MM.1S (cell line): ENCODE results near the gene G6PC1.

Source experiments
- DNase-seq: peaks from one replicate; pipeline ENCODE4 v3.0.0-alpha.2; 2015
- H2AFZ ChIP-seq: fragments of 300-600 bp; sonication (generic); 2 replicates; pipeline ENCODE4 v1.6.0; 2016; ENCODE audit warnings: antibody characterized with exemption, low read length
- H3F3A ChIP-seq: fragments of 300-600 bp; sonication (generic); 2 replicates; pipeline ENCODE4 v1.6.1; 2016; ENCODE audit warnings: mild to moderate bottlenecking, antibody characterized with exemption, low read length, moderate library complexity, mixed read lengths; ENCODE audit not compliant: insufficient read depth
- H3K27ac ChIP-seq: fragments of 300-600 bp; sonication (generic); 2 replicates; pipeline ENCODE4 v1.5.1; 2016; ENCODE audit warnings: mild to moderate bottlenecking, low read length
- H3K27me3 ChIP-seq: fragments of 300-600 bp; sonication (generic); replicated peaks from 2 replicates; pipeline ENCODE4 v1.6.0; 2016; ENCODE audit warnings: low read length; ENCODE audit not compliant: insufficient read depth
- H3K36me3 ChIP-seq: fragments of 300-600 bp; sonication (generic); replicated peaks from 2 replicates; pipeline ENCODE4 v1.6.1; 2016; ENCODE audit warnings: mild to moderate bottlenecking, low read length, mixed read lengths; ENCODE audit not compliant: insufficient read depth
- H3K4me1 ChIP-seq: fragments of 300-600 bp; sonication (generic); 2 replicates; pipeline ENCODE4 v1.6.1; 2016; ENCODE audit warnings: low read length, mixed read lengths
- H3K4me2 ChIP-seq: fragments of 300-600 bp; sonication (generic); 2 replicates; pipeline ENCODE4 v1.6.0; 2016; ENCODE audit warnings: low read depth, low read length
- H3K4me3 ChIP-seq: fragments of 300-600 bp; sonication (generic); 2 replicates; pipeline ENCODE4 v1.5.1; 2016; ENCODE audit warnings: low read length, mixed read lengths
- H3K79me2 ChIP-seq: fragments of 300-600 bp; sonication (generic); 2 replicates; pipeline ENCODE4 v1.6.1; 2016; ENCODE audit warnings: mixed run types, low read length, mixed read lengths
- H3K9ac ChIP-seq: fragments of 300-600 bp; sonication (generic); 2 replicates; pipeline ENCODE4 v1.6.1; 2016; ENCODE audit warnings: low read length, mixed read lengths
- H3K9me2 ChIP-seq: fragments of 300-600 bp; sonication (generic); replicated peaks from 2 replicates; pipeline ENCODE4 v1.6.1; 2016; ENCODE audit warnings: mild to moderate bottlenecking, low read length, mixed read lengths; ENCODE audit not compliant: insufficient read depth
- H3K9me3 ChIP-seq: fragments of 300-600 bp; sonication (generic); replicated peaks from 2 replicates; pipeline ENCODE4 v1.6.1; 2016; ENCODE audit warnings: mild to moderate bottlenecking, low read length, mixed read lengths; ENCODE audit not compliant: insufficient read depth
- H4K20me1 ChIP-seq: fragments of 300-600 bp; sonication (generic); 2 replicates; pipeline ENCODE4 v1.6.1; 2016; ENCODE audit warnings: mild to moderate bottlenecking, low read length, moderate library complexity, mixed read lengths; ENCODE audit not compliant: insufficient read depth
- EZH2 ChIP-seq: fragments of 300-600 bp; sonication (generic); optimal IDR thresholded peaks from 2 replicates; pipeline ENCODE3; 2017; ENCODE audit warnings: low read depth, mild to moderate bottlenecking, antibody characterized with exemption, low read length, mixed read lengths
- EZH2phosphoT487 ChIP-seq: fragments of 300-600 bp; sonication (generic); IDR thresholded peaks from 2 replicates; pipeline ENCODE4 v1.6.1; 2018; ENCODE audit warnings: antibody characterized with exemption, low read length
- TF ChIP-seq, protein P1 (sequence below): fragments of 300-600 bp; sonication (generic); IDR thresholded peaks from 2 replicates; pipeline ENCODE4 v1.5.1; 2016; ENCODE audit warnings: antibody characterized with exemption, low read length, mixed read lengths

The G6PC1 gene

DNA sequence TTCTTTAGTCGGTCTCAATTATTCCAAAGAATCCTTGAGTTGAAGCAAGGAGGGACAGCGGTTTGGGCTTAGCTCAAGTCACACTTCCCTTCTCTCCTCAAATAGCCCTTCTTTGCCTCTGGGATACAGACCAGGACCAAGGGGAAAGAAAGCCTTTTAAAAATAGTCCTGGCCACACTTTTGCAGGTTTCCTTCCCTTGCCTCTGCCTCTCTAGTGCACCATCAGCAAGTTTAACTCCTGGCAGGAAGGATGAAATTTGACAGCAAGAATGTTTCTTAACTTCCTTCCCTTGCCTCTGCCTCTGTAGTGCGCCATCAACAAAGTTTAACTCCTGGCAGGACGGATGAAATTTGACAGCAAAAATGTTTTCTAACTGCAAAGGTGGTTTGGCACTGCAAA, 7.2 kb upstream of the G6PC1 start:
- no peaks in the 10 kb centered on the region for H3K79me2 ChIP-seq
- no peaks in the 10 kb centered on the region for H4K20me1 ChIP-seq
- H3K27ac ChIP-seq = no peak overlapping the region
- no peak for DNase-seq
- TF ChIP-seq, protein P1, sequence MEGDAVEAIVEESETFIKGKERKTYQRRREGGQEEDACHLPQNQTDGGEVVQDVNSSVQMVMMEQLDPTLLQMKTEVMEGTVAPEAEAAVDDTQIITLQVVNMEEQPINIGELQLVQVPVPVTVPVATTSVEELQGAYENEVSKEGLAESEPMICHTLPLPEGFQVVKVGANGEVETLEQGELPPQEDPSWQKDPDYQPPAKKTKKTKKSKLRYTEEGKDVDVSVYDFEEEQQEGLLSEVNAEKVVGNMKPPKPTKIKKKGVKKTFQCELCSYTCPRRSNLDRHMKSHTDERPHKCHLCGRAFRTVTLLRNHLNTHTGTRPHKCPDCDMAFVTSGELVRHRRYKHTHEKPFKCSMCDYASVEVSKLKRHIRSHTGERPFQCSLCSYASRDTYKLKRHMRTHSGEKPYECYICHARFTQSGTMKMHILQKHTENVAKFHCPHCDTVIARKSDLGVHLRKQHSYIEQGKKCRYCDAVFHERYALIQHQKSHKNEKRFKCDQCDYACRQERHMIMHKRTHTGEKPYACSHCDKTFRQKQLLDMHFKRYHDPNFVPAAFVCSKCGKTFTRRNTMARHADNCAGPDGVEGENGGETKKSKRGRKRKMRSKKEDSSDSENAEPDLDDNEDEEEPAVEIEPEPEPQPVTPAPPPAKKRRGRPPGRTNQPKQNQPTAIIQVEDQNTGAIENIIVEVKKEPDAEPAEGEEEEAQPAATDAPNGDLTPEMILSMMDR = no peak
- no peak for TF ChIP-seq EZH2phosphoT487
- TF ChIP-seq EZH2 = no peak
- H2AFZ ChIP-seq = peak overlapping the region; percentile 15; the same call in 1 of the 2 replicates
- H3K4me3 ChIP-seq = no peak overlapping the region
- H3K4me2 ChIP-seq = 0 out of 2 replicates have a peak overlapping the region, but pooled peaks have one; percentile 1
- H3K9me2 ChIP-seq = no peaks in the 10 kb centered on the region
- H3K27me3 ChIP-seq = no peaks in the 10 kb centered on the region
- H3K9me3 ChIP-seq = no peaks in the 10 kb centered on the region
- no peaks in the 10 kb centered on the region for H3K36me3 ChIP-seq
- no peaks in the 10 kb centered on the region for H3F3A ChIP-seq
- peaks cover 6% of the 10 kb centered on the region; the same call in 1 of the 2 replicates for H3K4me1 ChIP-seq
- no peak overlapping the region for H3K9ac ChIP-seq

DNA sequence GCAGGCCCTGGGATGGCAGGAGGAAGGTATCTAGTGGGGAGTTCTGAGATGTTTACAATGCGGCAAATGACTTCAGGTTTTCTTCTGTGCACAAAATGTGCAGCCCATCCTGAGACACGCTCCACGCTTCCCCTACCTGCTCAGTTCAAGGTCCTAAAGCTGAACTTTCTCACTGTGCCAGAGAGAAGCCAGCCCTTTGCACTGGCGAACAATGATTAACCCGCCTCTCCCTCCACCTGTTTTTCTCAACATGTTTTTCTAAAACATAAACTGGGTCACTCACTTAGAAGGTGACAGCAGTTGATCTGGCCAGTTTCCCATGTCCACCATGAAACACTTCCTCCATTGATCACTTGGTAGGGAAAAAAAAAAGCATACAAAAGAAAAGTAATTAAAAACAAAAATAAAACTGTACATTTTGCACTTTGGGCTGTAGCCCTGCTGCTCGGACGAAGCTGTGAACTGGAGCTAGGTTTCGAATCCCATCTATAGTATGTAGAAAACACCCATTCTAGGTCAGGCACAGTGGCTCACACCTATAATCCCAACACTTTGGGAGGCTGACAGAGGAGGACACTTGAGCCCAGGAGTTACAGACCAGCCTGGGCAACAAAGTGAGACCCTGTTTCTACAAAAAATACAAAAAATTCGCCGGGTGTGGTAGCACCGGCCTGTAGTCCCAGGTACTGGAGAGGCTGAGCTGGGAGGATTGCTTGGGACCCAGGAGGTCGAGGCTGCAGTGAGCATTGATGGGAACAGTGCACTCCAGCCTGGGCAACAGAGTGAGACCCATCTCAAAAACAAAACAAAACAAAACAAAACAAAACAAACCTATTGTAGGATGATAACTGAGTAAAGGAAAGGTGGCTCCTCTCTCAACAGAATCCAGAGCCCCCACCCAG, 6.1 kb upstream of the G6PC1 start:
- H3K9me3 ChIP-seq = no peaks in the 10 kb centered on the region
- H3K27me3 ChIP-seq = no peaks in the 10 kb centered on the region
- TF ChIP-seq EZH2 = no peak
- TF ChIP-seq EZH2phosphoT487 = no peak
- TF ChIP-seq, protein P1 = no peak
- no peak overlapping the region for H3K4me3 ChIP-seq
- H4K20me1 ChIP-seq = no peaks in the 10 kb centered on the region
- H3F3A ChIP-seq = no peaks in the 10 kb centered on the region
- no peaks in the 10 kb centered on the region for H3K36me3 ChIP-seq
- no peak overlapping the region for H2AFZ ChIP-seq
- no peak overlapping the region for H3K4me2 ChIP-seq
- H3K4me1 ChIP-seq = peaks cover 6% of the 10 kb centered on the region; the same call in 1 of the 2 replicates
- no peaks in the 10 kb centered on the region for H3K79me2 ChIP-seq
- H3K27ac ChIP-seq = no peak overlapping the region
- H3K9me2 ChIP-seq = no peaks in the 10 kb centered on the region
- DNase-seq = no peak
- no peak overlapping the region for H3K9ac ChIP-seq

DNA sequence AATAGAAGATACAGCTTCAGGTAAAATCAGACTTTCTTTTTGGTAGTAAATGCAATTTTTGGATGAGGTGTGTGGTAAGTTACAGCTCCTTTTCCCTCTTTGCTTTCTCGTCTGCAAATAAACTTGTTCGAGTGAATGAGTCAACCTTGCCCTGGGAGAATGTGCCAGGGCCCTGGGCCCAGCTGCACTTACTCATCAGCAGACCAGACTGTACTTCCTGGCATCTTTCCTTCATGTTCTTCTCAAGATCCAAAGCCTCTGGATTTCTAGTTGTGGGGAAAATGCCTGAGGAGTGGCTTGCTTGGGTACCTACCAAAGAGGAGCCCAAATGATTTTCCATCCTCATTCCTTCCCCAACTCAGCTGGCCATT, 5.4 kb upstream of the G6PC1 start:
- no peaks in the 10 kb centered on the region for H3K36me3 ChIP-seq
- H3K4me2 ChIP-seq = no peak overlapping the region
- no peak overlapping the region for H3K4me3 ChIP-seq
- no peaks in the 10 kb centered on the region for H4K20me1 ChIP-seq
- no peaks in the 10 kb centered on the region for H3K9me3 ChIP-seq
- no peak overlapping the region for H2AFZ ChIP-seq
- no peaks in the 10 kb centered on the region for H3F3A ChIP-seq
- H3K9ac ChIP-seq = no peak overlapping the region
- peaks cover 6% of the 10 kb centered on the region; the same call in 1 of the 2 replicates for H3K4me1 ChIP-seq
- no peaks in the 10 kb centered on the region for H3K27me3 ChIP-seq
- H3K79me2 ChIP-seq = no peaks in the 10 kb centered on the region
- no peak for DNase-seq
- TF ChIP-seq, protein P1 = no peak
- TF ChIP-seq EZH2phosphoT487 (no peak), EZH2 (no peak)
- H3K9me2 ChIP-seq = no peaks in the 10 kb centered on the region
- no peak overlapping the region for H3K27ac ChIP-seq
